Measurements from ENCODE around the gene SEPTIN10.

SEPTIN10 gene

DNA sequence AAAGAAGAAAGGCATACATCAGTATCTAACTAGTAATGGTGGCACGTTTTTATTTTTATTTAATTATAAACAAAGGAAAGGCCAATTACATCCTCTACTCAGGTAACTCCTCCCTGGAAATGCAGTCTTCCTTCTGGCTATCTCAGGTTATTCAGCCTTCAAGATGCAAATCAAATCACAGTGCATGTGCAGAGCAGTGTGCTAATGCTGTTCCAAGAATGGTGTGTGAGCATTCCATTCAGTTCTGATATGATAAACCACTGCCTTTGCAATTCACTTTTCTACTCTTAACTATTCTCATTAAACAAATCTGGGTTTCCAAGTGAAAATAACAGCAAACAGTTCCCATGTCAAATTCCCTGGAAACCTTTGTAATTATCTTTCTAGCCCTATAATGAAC is 38.4 kb downstream of the SEPTIN10 start:
- ChIA-PET CTCF (no interaction called here), POLR2A (no interaction called here)
- no peak for DNase-seq (ENCODE audit: extremely low spot score)
- no peak for TF ChIP-seq FOXA1 (IDR thresholded peaks at IDR 0.05)
- TF ChIP-seq SP1 (IDR thresholded peaks at IDR 0.05) = no peak
- TF ChIP-seq BHLHE40 (IDR thresholded peaks at IDR 0.05; ENCODE audit: borderline replicate concordance) = no peak
- TF ChIP-seq ARNT (IDR thresholded peaks at IDR 0.05) = no peak
- TF ChIP-seq ZNF384 (IDR thresholded peaks at IDR 0.05) = no peak
- no peak for TF ChIP-seq TARDBP (IDR thresholded peaks at IDR 0.05)
- no peak for TF ChIP-seq ELF4 (IDR thresholded peaks at IDR 0.05)

DNA sequence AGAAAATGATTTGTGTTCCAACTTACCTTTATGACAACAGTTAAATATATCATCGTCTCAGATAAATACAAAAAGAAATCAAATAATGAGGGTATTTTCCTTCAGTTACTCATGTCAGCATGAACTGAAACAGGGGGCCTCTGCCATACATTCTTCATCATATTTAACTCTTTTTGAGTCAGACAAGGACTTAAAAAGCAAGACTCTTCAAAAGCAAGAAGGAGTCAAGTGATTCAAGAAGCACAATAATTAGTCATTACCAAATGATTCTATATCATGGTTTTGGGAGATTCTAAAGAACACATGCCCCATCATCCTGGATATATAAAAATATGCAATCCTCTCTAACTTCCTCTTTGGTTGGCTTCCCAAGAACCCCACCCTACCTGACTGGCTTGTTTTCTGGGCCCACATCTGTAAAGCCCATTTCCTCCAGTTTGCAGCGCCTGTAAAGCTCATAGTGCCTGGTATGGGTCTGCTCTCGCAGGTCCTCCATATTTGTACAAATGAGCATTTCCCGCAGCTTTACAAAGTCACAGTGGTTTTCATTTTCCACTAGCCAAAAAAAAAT is 49.7 kb downstream of the SEPTIN10 start:
- TF ChIP-seq SP1 (IDR thresholded peaks at IDR 0.05) (no peak), L3MBTL2 (conservative IDR thresholded peaks at IDR 0.05) (no peak)
- ChIA-PET CTCF (no interaction called here), POLR2A (no interaction called here)
- DNase-seq (ENCODE audit: extremely low spot score) = no peak

DNA sequence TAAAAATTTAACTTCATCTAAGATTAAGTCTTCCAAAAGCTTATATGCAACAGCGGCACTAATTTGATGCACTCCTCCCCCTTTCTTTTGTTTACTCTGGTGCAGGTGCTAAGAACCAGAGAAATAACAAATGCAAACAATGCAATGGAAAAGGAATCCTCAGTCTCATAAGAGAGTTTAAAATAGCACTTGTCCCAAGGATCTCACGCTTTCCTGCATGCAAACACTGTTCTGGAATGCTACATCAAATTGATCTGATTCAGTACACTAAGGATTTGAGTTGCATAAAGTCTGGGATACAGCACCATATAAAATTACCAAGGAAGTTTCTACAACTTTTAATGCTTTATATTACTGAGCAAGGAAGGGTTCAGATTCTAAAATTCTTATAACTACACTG is 50.5 kb downstream of the SEPTIN10 start:
- TF ChIP-seq ELF4 (IDR thresholded peaks at IDR 0.05) (no peak), L3MBTL2 (conservative IDR thresholded peaks at IDR 0.05) (no peak), BHLHE40 (IDR thresholded peaks at IDR 0.05; ENCODE audit: borderline replicate concordance) (no peak), FOXK2 (IDR thresholded peaks at IDR 0.05) (no peak), FOXA1 (IDR thresholded peaks at IDR 0.05) (no peak), CTBP1 (IDR thresholded peaks at IDR 0.05; ENCODE audit: borderline replicate concordance) (no peak), ZNF384 (IDR thresholded peaks at IDR 0.05) (no peak), FOXM1 (IDR thresholded peaks at IDR 0.05; ENCODE audit: borderline replicate concordance) (no peak), HDGF (IDR thresholded peaks at IDR 0.05; ENCODE audit: borderline replicate concordance) (no peak)
- TF ChIP-seq, protein P1, sequence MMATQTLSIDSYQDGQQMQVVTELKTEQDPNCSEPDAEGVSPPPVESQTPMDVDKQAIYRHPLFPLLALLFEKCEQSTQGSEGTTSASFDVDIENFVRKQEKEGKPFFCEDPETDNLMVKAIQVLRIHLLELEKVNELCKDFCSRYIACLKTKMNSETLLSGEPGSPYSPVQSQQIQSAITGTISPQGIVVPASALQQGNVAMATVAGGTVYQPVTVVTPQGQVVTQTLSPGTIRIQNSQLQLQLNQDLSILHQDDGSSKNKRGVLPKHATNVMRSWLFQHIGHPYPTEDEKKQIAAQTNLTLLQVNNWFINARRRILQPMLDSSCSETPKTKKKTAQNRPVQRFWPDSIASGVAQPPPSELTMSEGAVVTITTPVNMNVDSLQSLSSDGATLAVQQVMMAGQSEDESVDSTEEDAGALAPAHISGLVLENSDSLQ (IDR thresholded peaks at IDR 0.05) = no peak
- no peak for DNase-seq (ENCODE audit: extremely low spot score)
- CTCF ChIA-PET = no interaction called here
- POLR2A ChIA-PET = no interaction called here

DNA sequence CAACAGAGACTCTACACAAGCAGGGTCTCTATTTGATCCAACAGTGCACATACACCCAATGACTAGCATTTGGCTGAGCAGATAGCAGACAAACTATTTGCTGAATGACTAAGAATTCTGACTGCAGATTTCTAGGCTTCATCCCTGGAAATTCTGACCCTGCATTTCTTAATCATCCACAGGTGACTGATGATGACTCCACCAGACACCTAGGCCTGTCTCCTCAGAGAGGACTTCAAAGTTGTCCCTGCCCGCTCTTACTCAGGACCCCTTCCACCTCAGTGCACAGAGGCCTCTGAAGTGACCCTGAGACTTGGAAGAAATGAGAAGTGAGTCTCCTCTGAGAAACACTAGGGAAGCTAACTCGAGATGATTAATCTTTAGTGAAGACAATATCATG is 51.3 kb downstream of the SEPTIN10 start:
- TF ChIP-seq SP1 (IDR thresholded peaks at IDR 0.05) = no peak
- TF ChIP-seq TARDBP (IDR thresholded peaks at IDR 0.05) = no peak
- no peak for TF ChIP-seq HDGF (IDR thresholded peaks at IDR 0.05; ENCODE audit: borderline replicate concordance)
- TF ChIP-seq NFRKB (IDR thresholded peaks at IDR 0.05) = no peak
- no peak for TF ChIP-seq FOXM1 (IDR thresholded peaks at IDR 0.05; ENCODE audit: borderline replicate concordance)
- TF ChIP-seq FOXA1 (IDR thresholded peaks at IDR 0.05) = no peak
- no peak for TF ChIP-seq LEF1 (IDR thresholded peaks at IDR 0.05; ENCODE audit: borderline replicate concordance)
- CTCF ChIA-PET = interaction anchor here (0.6 kb wide), 1 partner anchor 877 kb away, joined by 4 read pairs; no protein-coding TSS in a partner anchor
- POLR2A ChIA-PET = no interaction called here
- no peak for DNase-seq (ENCODE audit: extremely low spot score)

DNA sequence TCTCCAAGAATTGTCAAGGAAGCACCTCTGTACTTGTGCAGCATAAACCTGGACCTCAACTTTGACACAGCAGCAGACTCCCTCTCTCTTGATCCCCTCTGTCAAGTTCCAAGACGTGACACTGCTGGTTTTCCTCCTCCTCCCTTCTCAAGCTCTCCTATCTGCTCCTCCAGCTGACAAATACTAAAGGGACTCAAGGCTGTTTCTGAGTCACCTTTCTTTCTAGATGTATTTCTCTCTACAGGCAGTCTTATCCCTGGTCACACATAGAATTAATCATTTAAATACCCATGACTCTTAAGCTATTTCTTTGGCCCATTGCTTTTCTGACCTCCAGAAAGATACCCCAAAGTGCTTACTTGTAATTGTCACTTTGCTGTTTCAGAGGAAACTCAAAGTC is 53.5 kb downstream of the SEPTIN10 start:
- TF ChIP-seq FOXM1 (IDR thresholded peaks at IDR 0.05; ENCODE audit: borderline replicate concordance) (no peak), SP1 (IDR thresholded peaks at IDR 0.05) (no peak), NFRKB (IDR thresholded peaks at IDR 0.05) (no peak), ZNF384 (IDR thresholded peaks at IDR 0.05) (no peak), FOXA1 (IDR thresholded peaks at IDR 0.05) (no peak), ELF4 (IDR thresholded peaks at IDR 0.05) (no peak), HDGF (IDR thresholded peaks at IDR 0.05; ENCODE audit: borderline replicate concordance) (no peak), FOXK2 (IDR thresholded peaks at IDR 0.05) (no peak), SUZ12 (IDR thresholded peaks at IDR 0.05) (no peak), ARNT (IDR thresholded peaks at IDR 0.05) (no peak), L3MBTL2 (conservative IDR thresholded peaks at IDR 0.05) (no peak), CTBP1 (IDR thresholded peaks at IDR 0.05; ENCODE audit: borderline replicate concordance) (no peak)
- TF ChIP-seq, protein P1 (IDR thresholded peaks at IDR 0.05) = no peak
- POLR2A ChIA-PET = no interaction called here
- DNase-seq (ENCODE audit: extremely low spot score) = no peak
- CTCF ChIA-PET = interaction anchor here (1.2 to 1.3 kb wide), 2 partner anchors 15 to 176 kb away, joined by 3 to 4 read pairs; no protein-coding TSS in a partner anchor

DNA sequence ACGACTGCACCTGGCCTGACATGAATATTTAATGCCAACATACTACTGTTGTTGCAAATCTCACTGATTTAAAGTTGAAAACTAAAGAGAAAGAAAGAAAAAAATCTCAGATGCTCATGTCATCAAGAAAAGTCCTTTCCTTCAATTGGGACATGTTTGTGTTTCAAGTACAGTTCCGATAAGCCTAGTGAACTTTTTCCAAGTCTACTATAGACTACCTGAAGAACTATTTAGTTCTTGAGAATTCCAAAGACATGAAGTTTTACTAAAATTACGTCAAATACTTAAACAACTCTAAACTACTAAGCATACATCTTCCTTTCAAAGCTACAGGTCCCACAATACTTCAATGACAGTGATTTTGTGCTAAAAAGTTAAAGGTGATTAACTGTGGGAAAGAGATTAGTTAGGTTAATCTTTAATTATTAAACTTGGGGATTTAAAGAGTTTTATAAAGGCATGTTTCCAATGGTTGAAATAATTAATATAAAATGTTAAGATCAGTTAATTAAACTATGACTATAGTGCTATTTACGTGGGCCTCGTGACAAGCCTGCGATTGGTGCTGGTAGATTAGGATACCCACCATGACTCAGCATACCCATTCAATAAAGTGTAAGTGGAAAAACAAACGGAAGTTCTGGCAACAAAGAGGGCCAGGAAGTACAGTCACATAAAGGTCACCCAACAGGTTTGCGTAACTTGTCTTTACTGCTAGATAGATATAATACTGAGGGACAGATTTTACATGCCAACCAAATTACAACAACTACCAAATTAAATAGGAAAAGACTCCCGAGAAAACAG is 55.5 kb downstream of the SEPTIN10 start:
- POLR2A ChIA-PET = no interaction called here
- DNase-seq (ENCODE audit: extremely low spot score) = no peak
- no peak for TF ChIP-seq CTBP1 (IDR thresholded peaks at IDR 0.05; ENCODE audit: borderline replicate concordance)
- CTCF ChIA-PET = no interaction called here

DNA sequence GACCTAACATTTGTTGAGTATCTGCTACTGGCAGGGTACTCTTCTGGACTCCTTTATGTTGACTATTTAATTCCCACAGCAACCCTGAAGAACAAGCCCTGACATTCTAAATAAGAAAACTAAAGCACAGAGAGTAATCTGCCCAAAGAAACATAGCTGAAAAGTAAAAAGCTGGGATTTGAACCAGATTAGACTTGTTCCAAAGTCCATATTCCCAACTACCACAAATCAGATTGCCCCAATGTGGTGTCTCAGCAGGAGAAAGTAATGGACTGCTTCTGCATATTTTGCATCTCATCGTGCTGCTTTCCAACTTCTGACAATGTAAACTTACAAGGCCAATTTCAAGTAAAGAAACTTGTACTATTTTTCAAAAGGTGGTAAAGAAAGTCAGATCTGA is 56.5 kb downstream of the SEPTIN10 start:
- no peak for DNase-seq (ENCODE audit: extremely low spot score)
- POLR2A ChIA-PET = no interaction called here
- CTCF ChIA-PET = interaction anchor here (0.6 kb wide), 1 partner anchor 16 kb away, joined by 3 read pairs; no protein-coding TSS in a partner anchor
- TF ChIP-seq, protein P1 (IDR thresholded peaks at IDR 0.05) = no peak
- no peak for TF ChIP-seq L3MBTL2 (conservative IDR thresholded peaks at IDR 0.05)
- TF ChIP-seq FOXM1 (IDR thresholded peaks at IDR 0.05; ENCODE audit: borderline replicate concordance) = no peak
- TF ChIP-seq BHLHE40 (IDR thresholded peaks at IDR 0.05; ENCODE audit: borderline replicate concordance) = no peak
- TF ChIP-seq TARDBP (IDR thresholded peaks at IDR 0.05) = no peak
- no peak for TF ChIP-seq SUZ12 (IDR thresholded peaks at IDR 0.05)
- no peak for TF ChIP-seq FOXK2 (IDR thresholded peaks at IDR 0.05)
- no peak for TF ChIP-seq ARNT (IDR thresholded peaks at IDR 0.05)
- TF ChIP-seq FOXA1 (IDR thresholded peaks at IDR 0.05) = no peak

Measured in HEK293T (cell line).